DND-41 (cell line): ENCODE data around the gene NOS1AP.

Experiments
- ATAC-seq: fragments of 200-7000 bp; cut with Tn5 transposase; 3 replicates; pipeline ENCODE4 v1.9.1; 2021; ENCODE audit warnings: low read depth; ENCODE audit not compliant: insufficient read depth
- DNase-seq: peaks from one replicate; pipeline ENCODE4 v3.0.0-alpha.2; 2020
- H2AFZ ChIP-seq: 2 replicates; pipeline ENCODE4 v1.6.0; 2012; ENCODE audit warnings: low read depth, low read length
- H3K27ac ChIP-seq: 2 replicates; pipeline ENCODE4 v1.5.1; 2012; ENCODE audit warnings: low read length, inconsistent platforms
- H3K27me3 ChIP-seq: fragments of 200-600 bp; sonication (generic); 2 replicates; pipeline ENCODE4 v1.6.0; 2012; ENCODE audit warnings: low read length, mild to moderate bottlenecking, inconsistent platforms; ENCODE audit not compliant: insufficient read depth, poor library complexity
- H3K36me3 ChIP-seq: 2 replicates; pipeline ENCODE4 v1.5.1; 2012; ENCODE audit warnings: low read length, inconsistent platforms; ENCODE audit not compliant: insufficient read depth
- H3K4me1 ChIP-seq: 2 replicates; pipeline ENCODE4 v1.5.1; 2012; ENCODE audit warnings: mild to moderate bottlenecking, low read length; ENCODE audit not compliant: insufficient read depth
- H3K4me2 ChIP-seq: 2 replicates; pipeline ENCODE4 v1.6.0; 2012; ENCODE audit warnings: mild to moderate bottlenecking, moderate library complexity, low read length, inconsistent platforms; ENCODE audit not compliant: insufficient read depth
- H3K4me3 ChIP-seq, 2 experiments: fragments of 200-600 bp in 1 of 2; shearing (Covaris generic) in 1 of 2; 2 replicates each; pipeline ENCODE4 v1.5.1; 2012 to 2016; ENCODE audit warnings: inconsistent platforms in 2 of 2, low read length in 2 of 2, mild to moderate bottlenecking in 2 of 2, low read depth in 1 of 2, moderate library complexity in 1 of 2
- H3K79me2 ChIP-seq: 2 replicates; pipeline ENCODE4 v1.6.0; 2012; ENCODE audit warnings: low read length, inconsistent platforms; ENCODE audit not compliant: insufficient read depth
- H3K9ac ChIP-seq: 2 replicates; pipeline ENCODE4 v1.6.0; 2012; ENCODE audit warnings: low read depth, mild to moderate bottlenecking, inconsistent platforms, low read length, moderate library complexity
- H3K9me3 ChIP-seq: 2 replicates; pipeline ENCODE4 v1.5.1; 2012; ENCODE audit warnings: low read length, moderate library complexity, mild to moderate bottlenecking, inconsistent platforms; ENCODE audit not compliant: insufficient read depth, severe bottlenecking
- H4K20me1 ChIP-seq: 2 replicates; pipeline ENCODE4 v1.6.0; 2012; ENCODE audit warnings: low read length; ENCODE audit not compliant: insufficient read depth
- EZH2 ChIP-seq: IDR thresholded peaks from 3 replicates; pipeline ENCODE4 v1.6.1; 2012; ENCODE audit warnings: borderline replicate concordance, low read depth, mild to moderate bottlenecking, moderate library complexity, low read length, inconsistent platforms; ENCODE audit not compliant: severe bottlenecking
- TF ChIP-seq, protein P1 (sequence below): IDR thresholded peaks from 2 replicates; pipeline ENCODE4 v1.5.1; 2012; ENCODE audit warnings: borderline replicate concordance, low read length, moderate library complexity, mild to moderate bottlenecking; ENCODE audit not compliant: poor library complexity, severe bottlenecking; ENCODE audit errors: extremely low read depth

The NOS1AP gene

GRCh38 chr1:162397039-162397448 is 327.6 kb downstream of the NOS1AP start:
- H3K4me3 ChIP-seq = no peak overlapping the region
- no peaks in the 10 kb centered on the region for H3K79me2 ChIP-seq
- H3K27ac ChIP-seq = no peak overlapping the region
- DNase-seq = no peak
- TF ChIP-seq, protein P1, sequence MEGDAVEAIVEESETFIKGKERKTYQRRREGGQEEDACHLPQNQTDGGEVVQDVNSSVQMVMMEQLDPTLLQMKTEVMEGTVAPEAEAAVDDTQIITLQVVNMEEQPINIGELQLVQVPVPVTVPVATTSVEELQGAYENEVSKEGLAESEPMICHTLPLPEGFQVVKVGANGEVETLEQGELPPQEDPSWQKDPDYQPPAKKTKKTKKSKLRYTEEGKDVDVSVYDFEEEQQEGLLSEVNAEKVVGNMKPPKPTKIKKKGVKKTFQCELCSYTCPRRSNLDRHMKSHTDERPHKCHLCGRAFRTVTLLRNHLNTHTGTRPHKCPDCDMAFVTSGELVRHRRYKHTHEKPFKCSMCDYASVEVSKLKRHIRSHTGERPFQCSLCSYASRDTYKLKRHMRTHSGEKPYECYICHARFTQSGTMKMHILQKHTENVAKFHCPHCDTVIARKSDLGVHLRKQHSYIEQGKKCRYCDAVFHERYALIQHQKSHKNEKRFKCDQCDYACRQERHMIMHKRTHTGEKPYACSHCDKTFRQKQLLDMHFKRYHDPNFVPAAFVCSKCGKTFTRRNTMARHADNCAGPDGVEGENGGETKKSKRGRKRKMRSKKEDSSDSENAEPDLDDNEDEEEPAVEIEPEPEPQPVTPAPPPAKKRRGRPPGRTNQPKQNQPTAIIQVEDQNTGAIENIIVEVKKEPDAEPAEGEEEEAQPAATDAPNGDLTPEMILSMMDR = no peak
- no peak for TF ChIP-seq EZH2
- H2AFZ ChIP-seq = no peak overlapping the region
- peaks cover 10% of the 10 kb centered on the region for H3K27me3 ChIP-seq
- H4K20me1 ChIP-seq = no peaks in the 10 kb centered on the region
- no peak overlapping the region for H3K4me2 ChIP-seq
- no peak for ATAC-seq
- H3K9ac ChIP-seq = no peak overlapping the region
- no peaks in the 10 kb centered on the region for H3K9me3 ChIP-seq
- no peaks in the 10 kb centered on the region for H3K36me3 ChIP-seq
- no peaks in the 10 kb centered on the region for H3K4me1 ChIP-seq

DNA sequence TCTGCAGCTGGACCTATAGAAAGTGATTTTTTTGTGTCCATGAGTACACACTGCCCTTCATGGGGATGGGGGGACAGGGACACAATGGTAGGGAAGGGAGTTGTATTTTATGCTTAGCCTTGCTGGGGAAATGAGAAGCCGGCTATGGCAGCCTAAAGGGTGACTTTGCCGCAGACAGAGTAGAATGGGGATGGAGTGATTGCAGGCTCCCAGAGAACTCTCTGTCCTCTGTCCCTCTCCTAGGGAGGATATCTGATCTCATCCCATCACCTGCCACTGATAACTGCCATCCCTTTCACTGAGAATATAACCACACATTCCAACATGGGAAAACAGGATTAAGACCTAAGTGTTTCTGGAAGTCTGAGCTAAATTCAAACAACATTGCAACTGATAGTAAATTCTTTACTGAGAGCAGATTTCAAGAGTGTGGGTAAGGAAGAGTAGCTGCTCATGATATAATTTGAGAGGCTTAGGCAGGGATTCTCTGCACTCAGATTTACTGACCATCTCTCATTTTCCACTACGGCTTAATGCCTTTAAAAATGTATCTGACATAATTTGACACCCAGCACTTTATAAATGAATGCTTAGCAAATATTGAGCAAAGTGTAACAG is 328.6 kb downstream of the NOS1AP start:
- TF ChIP-seq EZH2 = no peak
- TF ChIP-seq, protein P1 = no peak
- DNase-seq (no peak), ATAC-seq (no peak)
- Histone ChIP-seq H3K79me2 (no peaks in the 10 kb centered on the region), H2AFZ (no peak overlapping the region), H3K9ac (no peak overlapping the region), H3K27ac (no peak overlapping the region), H3K4me1 (no peaks in the 10 kb centered on the region), H3K4me3 (no peak overlapping the region), H4K20me1 (no peaks in the 10 kb centered on the region), H3K9me3 (no peaks in the 10 kb centered on the region), H3K27me3 (peaks cover 10% of the 10 kb centered on the region), H3K36me3 (no peaks in the 10 kb centered on the region), H3K4me2 (no peak overlapping the region)

DNA sequence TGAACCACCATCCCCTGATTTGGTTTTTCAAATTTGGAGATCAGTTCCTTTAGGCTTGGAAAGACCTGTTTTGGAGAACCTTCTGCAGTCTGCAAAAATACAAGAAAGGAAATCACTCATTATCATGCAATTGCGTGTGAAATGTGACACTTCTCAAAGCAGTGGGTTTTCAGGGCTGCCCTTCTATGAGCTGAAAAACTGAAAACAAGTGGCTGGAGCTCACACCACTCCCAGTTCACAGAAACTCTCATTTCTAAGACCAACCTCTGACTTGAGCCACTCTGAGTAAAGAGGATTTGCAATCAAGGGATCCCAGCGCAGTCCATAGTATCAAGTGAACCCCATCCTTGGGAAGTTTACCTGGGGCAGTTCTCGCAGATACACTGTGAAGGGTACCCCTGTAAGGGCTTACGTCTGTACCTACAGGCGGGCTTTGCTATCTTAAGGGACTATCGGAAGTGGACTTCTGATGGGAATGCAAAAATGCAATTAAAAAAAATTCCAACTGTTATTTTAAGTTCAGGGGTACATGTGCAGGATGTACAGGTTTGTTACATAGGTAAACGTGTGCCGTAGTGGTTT is 329.6 kb downstream of the NOS1AP start:
- no peaks in the 10 kb centered on the region for H3K36me3 ChIP-seq
- H3K4me1 ChIP-seq = no peaks in the 10 kb centered on the region
- TF ChIP-seq, protein P1 = no peak
- TF ChIP-seq EZH2 = no peak
- ATAC-seq (no peak), DNase-seq (no peak)
- no peak overlapping the region for H3K27ac ChIP-seq
- H3K27me3 ChIP-seq = peaks cover 13% of the 10 kb centered on the region
- H3K4me3 ChIP-seq = no peak overlapping the region
- H3K9ac ChIP-seq = no peak overlapping the region
- H3K9me3 ChIP-seq = no peaks in the 10 kb centered on the region
- H3K79me2 ChIP-seq = no peaks in the 10 kb centered on the region
- no peak overlapping the region for H3K4me2 ChIP-seq
- no peak overlapping the region for H2AFZ ChIP-seq
- H4K20me1 ChIP-seq = no peaks in the 10 kb centered on the region
